ENCODE measurements around the gene SLC4A1AP.

Gene SLC4A1AP

GRCh38 chr2:27640722-27641245 lies 22.9 kb upstream of the SLC4A1AP start:
- no peak for TF ChIP-seq CTCF (IDR thresholded peaks at IDR 0.05; ENCODE audit: borderline replicate concordance, insufficient read depth, low read depth, low read length)
- H3K4me3 ChIP-seq (ENCODE audit: low read depth, low read length), result no peak overlapping the region

GRCh38 chr2:27645197-27645596 lies 18.5 kb upstream of the SLC4A1AP start:
- no peak for TF ChIP-seq CTCF (IDR thresholded peaks at IDR 0.05; ENCODE audit: borderline replicate concordance, insufficient read depth, low read depth, low read length)
- no peak overlapping the region for H3K4me3 ChIP-seq (ENCODE audit: low read depth, low read length)

GRCh38 chr2:27647289-27647688 lies 16.4 kb upstream of the SLC4A1AP start:
- H3K4me3 ChIP-seq (ENCODE audit: low read depth, low read length), result no peak overlapping the region
- TF ChIP-seq CTCF (IDR thresholded peaks at IDR 0.05; ENCODE audit: borderline replicate concordance, insufficient read depth, low read depth, low read length), result no peak

GRCh38 chr2:27647737-27648136 lies 16.0 kb upstream of the SLC4A1AP start:
- H3K4me3 ChIP-seq (ENCODE audit: low read depth, low read length), result no peak overlapping the region
- TF ChIP-seq CTCF (IDR thresholded peaks at IDR 0.05; ENCODE audit: borderline replicate concordance, insufficient read depth, low read depth, low read length), result no peak

GRCh38 chr2:27651056-27651455 lies 12.6 kb upstream of the SLC4A1AP start:
- no peak for TF ChIP-seq CTCF (IDR thresholded peaks at IDR 0.05; ENCODE audit: borderline replicate concordance, insufficient read depth, low read depth, low read length)
- H3K4me3 ChIP-seq (ENCODE audit: low read depth, low read length), result no peak overlapping the region

- TF ChIP-seq CTCF (IDR thresholded peaks at IDR 0.05; ENCODE audit: borderline replicate concordance, insufficient read depth, low read depth, low read length), result no peak
- no peak overlapping the region for H3K4me3 ChIP-seq (ENCODE audit: low read depth, low read length)
Measured at GRCh38 chr2:27652341-27652740, 11.3 kb upstream of the SLC4A1AP start.

- H3K4me3 ChIP-seq (ENCODE audit: low read depth, low read length), result no peak overlapping the region
- no peak for TF ChIP-seq CTCF (IDR thresholded peaks at IDR 0.05; ENCODE audit: borderline replicate concordance, insufficient read depth, low read depth, low read length)
Measured at GRCh38 chr2:27652790-27653189, 10.9 kb upstream of the SLC4A1AP start.

Data from GM12875 (cell line).